Astrocyte (in vitro differentiated cells and primary cell): ENCODE measurements around the gene OFD1.

Experiments used
- EZH2 ChIP-seq: IDR thresholded peaks from 2 replicates; pipeline ENCODE4 v1.6.1; 2012; ENCODE audit warnings: mild to moderate bottlenecking, low read length, inconsistent platforms; ENCODE audit not compliant: insufficient read depth
- TF ChIP-seq, protein P1 (sequence below): IDR thresholded peaks from 2 replicates; pipeline ENCODE4 v1.5.1; 2011; ENCODE audit warnings: low read depth, mild to moderate bottlenecking, inconsistent platforms, low read length, moderate library complexity; ENCODE audit not compliant: insufficient read depth

DNA sequence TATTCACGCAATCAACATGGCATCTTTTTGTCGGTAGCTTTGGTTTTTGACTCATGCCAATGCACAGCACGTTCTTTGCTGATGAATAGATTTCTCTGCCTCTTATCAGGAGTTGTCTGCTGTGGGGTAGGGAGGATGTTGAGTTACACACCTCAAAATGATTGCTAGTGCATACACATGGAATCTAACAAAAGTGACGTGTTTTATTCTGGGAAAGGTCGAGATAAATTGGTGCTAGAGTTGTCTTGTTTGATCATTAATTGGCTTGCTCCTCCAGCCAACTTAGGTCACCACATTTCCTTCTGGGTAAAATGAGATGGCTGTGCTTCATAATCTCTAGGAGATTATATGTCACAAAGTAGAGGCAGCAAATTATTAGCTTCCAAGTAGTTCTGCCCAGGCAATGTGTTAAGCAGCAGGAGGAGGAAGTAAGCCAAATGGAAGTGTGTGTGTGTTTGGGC lies 41.7 kb upstream of the OFD1 start:
- TF ChIP-seq EZH2, result no peak
- TF ChIP-seq, protein P1, sequence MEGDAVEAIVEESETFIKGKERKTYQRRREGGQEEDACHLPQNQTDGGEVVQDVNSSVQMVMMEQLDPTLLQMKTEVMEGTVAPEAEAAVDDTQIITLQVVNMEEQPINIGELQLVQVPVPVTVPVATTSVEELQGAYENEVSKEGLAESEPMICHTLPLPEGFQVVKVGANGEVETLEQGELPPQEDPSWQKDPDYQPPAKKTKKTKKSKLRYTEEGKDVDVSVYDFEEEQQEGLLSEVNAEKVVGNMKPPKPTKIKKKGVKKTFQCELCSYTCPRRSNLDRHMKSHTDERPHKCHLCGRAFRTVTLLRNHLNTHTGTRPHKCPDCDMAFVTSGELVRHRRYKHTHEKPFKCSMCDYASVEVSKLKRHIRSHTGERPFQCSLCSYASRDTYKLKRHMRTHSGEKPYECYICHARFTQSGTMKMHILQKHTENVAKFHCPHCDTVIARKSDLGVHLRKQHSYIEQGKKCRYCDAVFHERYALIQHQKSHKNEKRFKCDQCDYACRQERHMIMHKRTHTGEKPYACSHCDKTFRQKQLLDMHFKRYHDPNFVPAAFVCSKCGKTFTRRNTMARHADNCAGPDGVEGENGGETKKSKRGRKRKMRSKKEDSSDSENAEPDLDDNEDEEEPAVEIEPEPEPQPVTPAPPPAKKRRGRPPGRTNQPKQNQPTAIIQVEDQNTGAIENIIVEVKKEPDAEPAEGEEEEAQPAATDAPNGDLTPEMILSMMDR, result no peak
